ENCODE data around the gene DSCAM.
A peak's percentile ranks its signal among the peaks of the same experiment; 100 is the strongest.

The DSCAM gene

GRCh38 chr21:40146216-40146837 lies 700.6 kb downstream of the DSCAM start:
- no peak for DNase-seq (ENCODE audit: low read depth in 4 of 4, low spot score in 1 of 4)

DNA sequence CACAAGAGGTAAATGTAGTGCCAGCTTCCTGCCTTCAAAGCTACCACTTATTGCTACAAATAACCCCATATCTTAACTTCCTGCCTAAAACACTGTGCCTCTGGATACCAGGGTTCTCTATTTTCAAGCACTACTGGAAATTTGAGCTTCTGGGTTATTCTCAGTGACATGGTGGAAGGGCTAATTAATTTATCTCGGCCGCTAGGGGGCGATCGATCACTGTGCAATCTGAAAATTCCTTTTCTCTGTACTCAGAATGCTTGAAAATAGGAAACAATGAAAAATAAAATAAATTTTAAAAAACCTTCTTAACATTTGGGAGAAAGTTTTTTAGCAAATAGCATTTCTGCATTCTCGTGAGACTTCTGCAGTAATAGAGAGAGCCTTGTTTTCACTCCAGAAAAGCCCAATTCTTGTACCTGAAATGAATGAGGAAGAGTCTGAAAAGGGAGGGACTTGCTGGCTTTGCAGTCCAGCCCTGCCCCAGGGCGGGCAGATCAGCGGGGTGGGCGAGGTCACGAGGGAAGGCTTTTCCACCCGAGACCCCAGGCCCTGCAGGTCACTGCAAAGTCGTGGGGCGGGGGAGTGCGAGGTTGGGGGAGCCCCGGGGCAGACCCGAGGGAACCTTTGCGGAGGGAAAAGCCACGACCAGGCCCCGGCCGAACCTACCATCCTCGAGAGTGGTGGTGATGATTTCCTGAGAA lies 703.0 kb downstream of the DSCAM start:
- peak; percentile 3 to 25 (median 20) for DNase-seq (ENCODE audit: low read depth in 4 of 4, low spot score in 1 of 4)

- no peak for DNase-seq (ENCODE audit: low read depth in 4 of 4, low spot score in 1 of 4)
Measured at GRCh38 chr21:40141621-40142020, 705.3 kb downstream of the DSCAM start.

GRCh38 chr21:40140675-40141074 lies 706.3 kb downstream of the DSCAM start:
- DNase-seq (ENCODE audit: low read depth in 4 of 4, low spot score in 1 of 4) = no peak

- DNase-seq (ENCODE audit: low read depth in 4 of 4, low spot score in 1 of 4) = no peak
Measured at GRCh38 chr21:40139636-40140035, 707.3 kb downstream of the DSCAM start.

DNA sequence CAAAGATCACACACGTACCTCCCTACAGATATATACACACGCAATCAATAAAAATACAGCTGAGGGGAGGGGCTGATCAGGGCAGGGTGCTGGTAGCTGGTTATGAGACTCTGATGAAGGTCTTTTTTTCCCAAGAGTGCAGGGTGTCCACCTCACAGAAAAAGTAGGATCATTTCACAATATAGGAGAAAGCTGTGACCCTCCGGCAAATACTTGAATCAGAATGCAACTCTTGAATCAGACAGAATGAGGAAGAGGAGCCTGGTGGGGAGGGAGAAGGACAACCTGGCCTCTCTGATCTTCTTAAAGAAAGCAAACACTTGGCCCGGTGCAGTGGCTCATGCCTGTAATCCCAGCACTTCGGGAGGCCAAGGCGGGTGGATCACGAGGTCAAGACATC lies 710.4 kb downstream of the DSCAM start:
- no peak for DNase-seq (ENCODE audit: low read depth in 4 of 4, low spot score in 1 of 4)

- DNase-seq (ENCODE audit: low read depth in 4 of 4, low spot score in 1 of 4) = no peak
Measured at GRCh38 chr21:40134731-40135492, 712.0 kb downstream of the DSCAM start.

GRCh38 chr21:40130476-40130875 lies 716.5 kb downstream of the DSCAM start:
- DNase-seq (ENCODE audit: low read depth in 4 of 4, low spot score in 1 of 4) = no peak

- no peak for DNase-seq (ENCODE audit: low read depth in 4 of 4, low spot score in 1 of 4)
Measured at GRCh38 chr21:40129809-40130208, 717.1 kb downstream of the DSCAM start.

GRCh38 chr21:40128891-40129290 lies 718.1 kb downstream of the DSCAM start:
- no peak for DNase-seq (ENCODE audit: low read depth in 4 of 4, low spot score in 1 of 4)

DNA sequence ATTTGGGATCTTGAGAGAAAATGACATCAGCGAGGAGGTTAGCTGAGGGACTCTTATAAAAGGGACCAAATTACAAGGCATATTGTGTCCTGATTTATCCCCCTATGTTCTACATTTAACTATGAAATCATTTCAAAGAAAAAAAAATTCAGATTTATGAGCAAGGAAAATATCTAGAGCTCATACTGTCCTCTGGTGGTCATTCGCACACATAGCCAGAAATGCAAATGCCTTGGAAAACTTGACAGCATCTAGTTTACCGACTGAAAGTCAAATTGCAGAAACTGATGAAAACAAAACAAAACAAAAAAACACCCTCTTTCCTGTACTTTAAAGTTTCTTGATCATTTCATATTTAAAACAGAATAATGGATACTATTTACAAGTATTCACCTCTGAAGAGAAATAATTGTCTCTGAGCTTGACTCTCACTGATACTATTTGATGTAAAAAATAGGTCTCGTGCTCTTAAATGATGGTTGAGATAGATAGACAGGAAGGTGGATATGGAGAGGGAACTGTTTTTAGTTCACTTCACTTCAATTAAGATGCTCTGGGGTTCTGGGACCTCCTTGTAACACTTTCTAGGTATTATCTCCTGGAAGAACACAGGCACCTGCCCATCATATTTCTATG lies 725.9 kb downstream of the DSCAM start:
- DNase-seq (ENCODE audit: low read depth in 4 of 4, low spot score in 1 of 4) = no peak

DNA sequence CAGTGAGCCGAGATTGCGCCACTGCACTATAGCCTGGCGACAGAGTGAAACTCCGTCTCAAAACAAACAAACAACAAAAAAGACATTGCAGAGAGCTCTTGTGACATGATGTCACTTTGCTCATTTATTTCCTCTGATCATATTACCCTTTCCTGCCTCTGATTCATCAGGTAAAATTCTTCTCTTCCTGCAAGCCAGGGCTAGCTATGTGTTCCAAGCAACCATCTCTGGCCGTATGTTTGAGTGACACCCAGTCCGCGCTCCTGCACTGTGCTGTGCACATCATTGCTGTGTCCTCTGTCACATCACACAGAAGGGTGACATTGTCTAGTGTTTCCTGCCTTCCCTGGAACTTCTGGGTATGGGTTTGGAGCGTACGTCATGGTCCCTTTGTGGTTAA lies 728.4 kb downstream of the DSCAM start:
- DNase-seq (ENCODE audit: low read depth in 4 of 4, low spot score in 1 of 4) = no peak

DNA sequence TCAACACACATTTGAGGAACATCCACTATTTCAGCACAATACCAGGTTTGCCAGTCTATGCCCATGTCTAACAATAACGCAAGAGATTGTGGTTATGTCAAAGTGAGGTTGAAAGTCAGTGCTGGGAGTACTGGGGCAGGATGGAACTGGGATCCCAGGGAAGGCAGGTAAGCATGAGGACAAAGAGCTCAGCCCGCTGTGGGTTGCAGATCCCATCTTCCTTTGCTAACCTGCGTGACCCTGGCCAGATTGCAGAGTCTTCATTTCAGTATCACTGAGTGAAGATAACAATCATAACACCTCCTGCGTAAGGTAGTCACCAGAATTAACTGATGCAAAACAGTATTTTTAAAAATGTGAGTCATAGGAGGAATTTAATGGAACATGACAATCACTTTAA lies 729.7 kb downstream of the DSCAM start:
- no peak for DNase-seq (ENCODE audit: low read depth in 4 of 4, low spot score in 1 of 4)

- DNase-seq (ENCODE audit: low read depth in 4 of 4, low spot score in 1 of 4) = no peak
Measured at GRCh38 chr21:40115775-40116174, 731.2 kb downstream of the DSCAM start.

DNA sequence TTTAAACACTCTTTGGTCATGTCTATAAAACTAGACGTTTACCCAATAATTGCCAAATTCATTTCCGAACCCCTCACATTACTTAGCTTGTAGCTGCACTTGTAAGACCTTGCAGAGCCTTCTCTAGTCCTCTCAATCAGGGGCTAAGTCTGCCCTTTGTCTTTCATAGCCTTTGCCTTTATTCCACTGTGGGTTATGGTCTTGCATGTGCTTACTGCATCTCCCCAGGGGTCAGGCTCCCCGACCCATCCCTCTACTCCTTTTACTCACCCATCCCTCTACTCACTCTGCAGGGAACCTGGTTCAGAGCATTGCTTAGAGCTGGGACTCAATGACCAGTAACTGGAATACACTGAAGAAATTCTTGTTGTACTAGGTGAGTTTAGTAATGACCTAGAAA lies 744.3 kb downstream of the DSCAM start:
- no peak for DNase-seq (ENCODE audit: low read depth in 4 of 4, low spot score in 1 of 4)

DNA sequence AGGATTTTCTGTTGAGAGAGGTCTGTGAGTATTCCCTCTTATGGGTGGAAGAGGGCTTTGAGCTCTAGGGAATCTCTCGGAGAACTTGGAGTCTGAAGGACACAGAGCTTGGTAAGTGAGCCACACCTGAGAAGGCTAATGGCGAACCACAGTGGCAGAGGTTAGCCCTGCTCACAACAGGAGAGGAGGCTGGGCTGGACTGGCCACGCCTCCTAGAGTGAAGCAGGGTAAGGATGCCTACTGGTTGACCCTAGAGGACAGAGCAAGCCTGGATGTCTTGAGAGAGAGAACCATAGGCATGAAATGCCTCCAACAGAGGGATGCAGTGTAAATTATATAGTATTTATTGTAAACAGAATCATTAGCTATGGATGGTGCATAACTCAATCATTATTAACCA lies 747.1 kb downstream of the DSCAM start:
- no peak for DNase-seq (ENCODE audit: low read depth in 4 of 4, low spot score in 1 of 4)

GRCh38 chr21:40095477-40095876 lies 751.5 kb downstream of the DSCAM start:
- DNase-seq (ENCODE audit: low read depth in 4 of 4, low spot score in 1 of 4) = no peak

- DNase-seq (ENCODE audit: low read depth in 4 of 4, low spot score in 1 of 4) = no peak
Measured at GRCh38 chr21:40080385-40080784, 766.6 kb downstream of the DSCAM start.

DNA sequence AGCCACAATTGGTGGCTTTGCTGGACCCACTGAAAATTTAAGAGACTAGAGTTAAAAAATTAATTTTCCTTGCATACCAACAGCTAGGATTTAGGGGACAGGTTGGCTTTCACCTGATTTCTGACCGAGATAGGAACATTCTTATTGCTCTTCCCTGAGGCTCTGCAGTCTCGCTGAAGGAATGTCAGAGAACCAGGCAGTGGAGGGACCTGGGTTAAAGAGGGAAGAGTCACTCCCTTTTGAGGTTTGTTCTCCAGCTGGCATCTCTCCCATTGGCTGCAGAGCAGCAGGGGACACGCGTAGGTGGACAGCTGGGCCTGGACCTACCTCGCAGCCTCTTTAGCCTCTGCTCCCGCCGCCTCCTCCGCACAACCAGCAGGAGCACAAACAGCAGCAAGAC lies 772.2 kb downstream of the DSCAM start:
- no peak for DNase-seq (ENCODE audit: low read depth in 4 of 4, low spot score in 1 of 4)

GRCh38 chr21:40074198-40074597 lies 772.8 kb downstream of the DSCAM start:
- DNase-seq (ENCODE audit: low read depth in 4 of 4, low spot score in 1 of 4) = no peak

- no peak for DNase-seq (ENCODE audit: low read depth in 4 of 4, low spot score in 1 of 4)
Measured at GRCh38 chr21:40073642-40074041, 773.3 kb downstream of the DSCAM start.

GRCh38 chr21:40070871-40071270 lies 776.1 kb downstream of the DSCAM start:
- no peak for DNase-seq (ENCODE audit: low read depth in 4 of 4, low spot score in 1 of 4)
